Muscle of leg (tissue), 11 donors: Measurements from ENCODE around the gene ZNF521. TPM values are rescaled to one million over a fixed set of nuclear protein-coding genes. Genes with fewer than 3 reads are reported as not detected.

Experiments
- DNase-seq: peaks from one replicate; pipeline ENCODE4 v3.0.0; 2013
- H3K27ac ChIP-seq: one replicate; pipeline ENCODE4 v1.5.1; 2013; ENCODE audit warnings: mild to moderate bottlenecking, low read length, control low read depth
- H3K27me3 ChIP-seq: one replicate; pipeline ENCODE4 v1.6.1; 2013; ENCODE audit warnings: low read length; ENCODE audit not compliant: control insufficient read depth, insufficient read depth
- H3K36me3 ChIP-seq: one replicate; pipeline ENCODE4 v1.6.1; 2013; ENCODE audit warnings: low read length; ENCODE audit not compliant: control insufficient read depth, insufficient read depth
- H3K4me1 ChIP-seq: one replicate; pipeline ENCODE4 v1.6.1; 2013; ENCODE audit warnings: low read length; ENCODE audit not compliant: control insufficient read depth, insufficient read depth
- H3K4me3 ChIP-seq: one replicate; pipeline ENCODE4 v1.5.1; 2013; ENCODE audit warnings: low read length, control low read depth
- H3K9me3 ChIP-seq: replicated peaks from 2 replicates; pipeline ENCODE4 v1.6.1; 2013; ENCODE audit warnings: low read depth, low read length; ENCODE audit not compliant: control insufficient read depth
- WGBS: methylation state at CpG from one replicate; pipeline ENCODE4 v1.1.5; 2013; ENCODE audit warnings: missing lambda C conversion rate; ENCODE audit not compliant: insufficient coverage; 5-methylcytosine and 5-hydroxymethylcytosine counted together
- polyA plus RNA-seq, 8 donors: library from polyadenylated mRNA; unstranded; fragments of 120-200 nt; gene quantifications; one replicate each; pipeline versions ENCODE4 v1.2.1 to v1.2.3, GENCODE V29; 2013; ENCODE audit warnings: inconsistent platforms in 1 of 8, low replicate concordance in 1 of 8; ENCODE audit not compliant: insufficient read length in 8 of 8, insufficient read depth in 1 of 8
- total RNA-seq: library from RNA; stranded (reverse); fragments of 120-200 nt; gene quantifications from one replicate; pipeline ENCODE4 v1.2.4, GENCODE V29; 2013

ZNF521 gene
- total and polyA plus RNA-seq, 9 donors, result 29.6 to 67.1 (median 46.1) TPM

GRCh38 chr18:25175558-25176517 lies 176.1 kb downstream of the ZNF521 start:
- H3K4me1 ChIP-seq, result no peaks in the 10 kb centered on the region
- WGBS, result 57% methylated on average over 1 of the region's 10 CpGs
- H3K4me3 ChIP-seq, result no peak overlapping the region
- H3K27me3 ChIP-seq, result no peaks in the 10 kb centered on the region
- H3K9me3 ChIP-seq, result no peaks in the 10 kb centered on the region
- no peak overlapping the region for H3K27ac ChIP-seq
- H3K36me3 ChIP-seq, result no peaks in the 10 kb centered on the region
- no peak for DNase-seq

GRCh38 chr18:25174324-25174723 lies 177.6 kb downstream of the ZNF521 start:
- Histone ChIP-seq H3K27me3 (no peaks in the 10 kb centered on the region), H3K36me3 (no peaks in the 10 kb centered on the region), H3K27ac (no peak overlapping the region), H3K4me3 (no peak overlapping the region), H3K9me3 (no peaks in the 10 kb centered on the region), H3K4me1 (no peaks in the 10 kb centered on the region)
- DNase-seq, result peak; percentile 46
- WGBS, result 43% methylated on average over 3 of the region's 7 CpGs

GRCh38 chr18:25171334-25171733 lies 180.6 kb downstream of the ZNF521 start:
- H3K9me3 ChIP-seq, result no peaks in the 10 kb centered on the region
- H3K27ac ChIP-seq, result no peak overlapping the region
- DNase-seq, result peak; percentile 25
- no CpG with 5 or more reads among the region's 3 CpGs for WGBS
- no peaks in the 10 kb centered on the region for H3K36me3 ChIP-seq
- H3K27me3 ChIP-seq, result no peaks in the 10 kb centered on the region
- peaks cover 4% of the 10 kb centered on the region for H3K4me1 ChIP-seq
- no peak overlapping the region for H3K4me3 ChIP-seq

GRCh38 chr18:25170402-25170801 lies 181.6 kb downstream of the ZNF521 start:
- Histone ChIP-seq H3K27me3 (no peaks in the 10 kb centered on the region), H3K27ac (no peak overlapping the region), H3K4me1 (peaks cover 5% of the 10 kb centered on the region), H3K4me3 (no peak overlapping the region), H3K36me3 (no peaks in the 10 kb centered on the region), H3K9me3 (no peaks in the 10 kb centered on the region)
- WGBS, result no CpG with 5 or more reads among the region's 4 CpGs
- no peak for DNase-seq

- Histone ChIP-seq H3K36me3 (no peaks in the 10 kb centered on the region), H3K4me1 (peaks cover 9% of the 10 kb centered on the region), H3K9me3 (no peaks in the 10 kb centered on the region), H3K27me3 (no peaks in the 10 kb centered on the region), H3K4me3 (no peak overlapping the region), H3K27ac (no peak overlapping the region)
- no peak for DNase-seq
- WGBS, result no CpG with 5 or more reads among the region's 1 CpG
Observed at GRCh38 chr18:25169701-25170100, 182.3 kb downstream of the ZNF521 start.

GRCh38 chr18:25167612-25168410 lies 184.2 kb downstream of the ZNF521 start:
- 58% methylated on average over 7 of the region's 11 CpGs for WGBS
- no peaks in the 10 kb centered on the region for H3K9me3 ChIP-seq
- DNase-seq, result peak; percentile 47
- H3K4me1 ChIP-seq, result peaks cover 19% of the 10 kb centered on the region
- H3K27me3 ChIP-seq, result no peaks in the 10 kb centered on the region
- H3K4me3 ChIP-seq, result no peak overlapping the region
- H3K36me3 ChIP-seq, result no peaks in the 10 kb centered on the region
- peak overlapping the region; percentile 37 for H3K27ac ChIP-seq

GRCh38 chr18:25166113-25166512 lies 185.9 kb downstream of the ZNF521 start:
- DNase-seq, result no peak
- H3K4me1 ChIP-seq, result peaks cover 19% of the 10 kb centered on the region
- WGBS, result no CpG with 5 or more reads among the region's 1 CpG
- no peaks in the 10 kb centered on the region for H3K9me3 ChIP-seq
- H3K4me3 ChIP-seq, result no peak overlapping the region
- no peak overlapping the region for H3K27ac ChIP-seq
- H3K36me3 ChIP-seq, result no peaks in the 10 kb centered on the region
- no peaks in the 10 kb centered on the region for H3K27me3 ChIP-seq

DNA sequence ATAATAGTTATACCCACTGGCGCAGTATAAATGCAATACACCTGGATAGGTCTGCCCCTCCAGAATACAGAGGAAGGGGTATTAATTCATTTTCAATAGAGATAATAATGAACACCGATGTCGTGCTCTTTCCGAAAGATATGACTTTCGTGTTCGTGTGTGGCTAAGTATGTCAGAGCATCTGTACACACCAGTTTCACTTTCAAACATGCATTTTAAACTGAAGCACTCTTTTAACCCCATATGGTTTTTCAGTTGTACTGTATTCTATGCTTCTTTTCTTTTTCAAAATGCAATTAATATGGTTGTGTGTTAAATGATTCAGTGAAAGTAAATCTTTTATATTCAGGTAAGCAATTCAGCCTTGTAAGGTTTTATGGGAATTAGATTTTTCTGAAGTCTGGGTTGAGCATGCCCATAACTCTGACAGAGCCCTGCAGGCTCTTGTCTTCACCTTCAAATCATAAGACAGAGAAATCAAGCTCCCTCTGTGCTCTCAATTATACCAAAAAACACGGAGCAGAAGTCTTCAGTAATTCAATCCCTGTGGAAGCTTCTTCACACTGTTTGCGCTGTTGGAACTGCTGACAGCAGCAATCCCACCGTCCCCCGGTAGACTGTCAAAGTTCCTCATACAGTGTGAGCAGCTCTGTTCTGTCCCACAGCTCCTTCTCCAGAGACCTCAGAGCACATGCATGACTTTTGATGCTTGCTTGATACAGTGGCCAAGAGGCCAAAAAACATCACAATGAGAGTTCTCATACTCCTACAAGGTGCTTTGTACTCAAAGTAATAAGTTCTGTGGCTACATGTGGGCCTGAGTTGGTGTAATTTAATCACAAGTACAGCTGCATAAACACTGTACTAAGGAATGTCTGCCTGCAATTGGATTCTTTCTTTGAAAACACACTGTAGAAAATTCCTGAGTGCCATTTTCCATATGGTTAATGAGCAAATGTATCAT lies 186.8 kb downstream of the ZNF521 start:
- Histone ChIP-seq H3K27ac (peak overlapping the region; percentile 59), H3K36me3 (no peaks in the 10 kb centered on the region), H3K27me3 (no peaks in the 10 kb centered on the region), H3K4me3 (peak overlapping the region; percentile 16), H3K4me1 (peaks cover 19% of the 10 kb centered on the region), H3K9me3 (no peaks in the 10 kb centered on the region)
- 7% methylated on average over 3 of the region's 10 CpGs for WGBS
- peak; percentile 70 for DNase-seq

DNA sequence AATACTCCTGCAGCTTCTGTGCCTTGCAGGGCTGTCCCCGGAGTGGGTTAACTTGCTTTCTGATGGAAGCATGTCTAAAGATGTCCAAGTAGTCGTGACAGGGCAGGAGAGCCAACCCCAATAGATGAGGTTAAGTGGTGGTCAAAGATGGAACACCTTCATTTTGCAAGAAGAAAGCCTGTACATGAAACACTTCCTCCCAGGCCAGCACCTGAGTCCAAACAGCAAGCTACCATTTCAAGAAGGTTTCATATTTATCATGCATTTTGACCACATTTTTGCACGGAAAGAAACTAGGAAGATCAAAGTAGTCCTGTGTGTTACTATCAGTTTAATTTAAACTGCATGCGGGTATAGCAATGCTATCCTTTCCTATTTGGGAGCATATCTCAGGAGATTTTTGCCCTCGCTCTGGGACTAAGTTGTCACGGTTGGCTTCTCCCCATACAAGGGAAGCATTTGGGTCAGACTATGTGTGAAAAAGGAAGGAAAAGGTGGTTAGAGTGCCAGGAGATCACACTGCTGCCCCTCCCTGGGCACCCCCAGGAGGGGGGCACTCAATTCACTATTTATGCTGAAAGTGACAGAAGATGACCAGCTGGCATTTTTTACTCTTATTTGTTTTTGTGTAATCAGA lies 187.6 kb downstream of the ZNF521 start:
- peaks cover 19% of the 10 kb centered on the region for H3K4me1 ChIP-seq
- H3K36me3 ChIP-seq, result peaks cover 3% of the 10 kb centered on the region
- peak overlapping the region; percentile 59 for H3K27ac ChIP-seq
- WGBS, result 63% methylated on average over 1 of the region's 6 CpGs
- no peaks in the 10 kb centered on the region for H3K27me3 ChIP-seq
- DNase-seq, result no peak
- peak overlapping the region; percentile 16 for H3K4me3 ChIP-seq
- no peaks in the 10 kb centered on the region for H3K9me3 ChIP-seq
